GM12878 (cell line): Measurements from ENCODE around the gene ADGRV1. TPM values are rescaled to one million over a fixed set of nuclear protein-coding genes. Genes with fewer than 3 reads are reported as not detected.

Experiments used
- ATAC-seq: fragments of 200-7000 bp; cut with Tn5 transposase; 3 replicates; pipeline ENCODE4 v1.9.1; 2020; ENCODE audit warnings: mild to moderate bottlenecking, moderate library complexity
- BruUV-seq: library from RNA; stranded (reverse); fragments of 400-500 nt; replicated peaks from 2 replicates; lab custom pipeline; 2021; lab: Mats Ljungman, UMichigan
- CTCF ChIA-PET: fragments of 300-600 bp; sonication (Branson Sonifier 250); formaldehyde crosslinking; extraction: SDS; loops from one replicate; lab custom pipeline; 2021; ENCODE audit warnings: inconsistent platforms; lab: Yijun Ruan, JAX
- POLR2A ChIA-PET: fragments of 350-600 bp; formaldehyde crosslinking; extraction: SDS; loops from one replicate; lab custom pipeline; 2021; ENCODE audit warnings: inconsistent platforms; lab: Charles Lee
- RAD21 ChIA-PET: fragments of 300-600 bp; sonication (Branson Sonifier 250); formaldehyde crosslinking; loops from one replicate; lab custom pipeline; 2023; ENCODE audit warnings: antibody characterized with exemption; ENCODE audit not compliant: unreplicated experiment; lab: Charles Lee
- SMC1A ChIA-PET: fragments of 300-600 bp; sonication (Branson Sonifier 250); formaldehyde crosslinking; loops from one replicate; lab custom pipeline; 2023; ENCODE audit not compliant: unreplicated experiment, uncharacterized antibody; lab: Charles Lee
- DNase-seq: peaks from one replicate; pipeline ENCODE4 v3.0.0-alpha.2; 2011; ENCODE audit warnings: low read depth, low spot score
- FAIRE-seq: peaks from 3 replicates; lab custom pipeline; 2011; peaks lifted over from hg19 to GRCh38; lab: Jason Lieb, UNC
- H2AFZ ChIP-seq: 2 replicates; pipeline ENCODE4 v1.6.0; 2011; ENCODE audit warnings: low read depth, low read length, control low read depth; ENCODE audit not compliant: control insufficient read depth
- H3K27ac ChIP-seq: 2 replicates; pipeline ENCODE4 v1.5.1; 2011; ENCODE audit warnings: control low read depth; ENCODE audit not compliant: control insufficient read depth, insufficient read depth
- H3K27me3 ChIP-seq, 2 experiments: replicated peaks in 1 of 2; 2 replicates each; pipeline versions ENCODE4 v1.6.0 to v1.6.1; 2011; ENCODE audit warnings: low read length in 1 of 2; ENCODE audit not compliant: control insufficient read depth in 2 of 2, insufficient read depth in 2 of 2
- H3K36me3 ChIP-seq, 2 experiments: 2 replicates each; pipeline ENCODE4 v1.5.1; 2011; ENCODE audit warnings: low read length in 1 of 2; ENCODE audit not compliant: control insufficient read depth in 2 of 2, insufficient read depth in 2 of 2
- H3K4me1 ChIP-seq: 2 replicates; pipeline ENCODE4 v1.6.1; 2011; ENCODE audit warnings: mild to moderate bottlenecking, low read length, moderate library complexity, mixed read lengths; ENCODE audit not compliant: control insufficient read depth, insufficient read depth
- H3K4me2 ChIP-seq: 2 replicates; pipeline ENCODE4 v1.6.0; 2011; ENCODE audit warnings: control low read depth; ENCODE audit not compliant: control insufficient read depth, insufficient read depth
- H3K4me3 ChIP-seq: fragments of 200-600 bp; sonication (generic); 2 replicates; pipeline ENCODE4 v1.5.1; 2016
- H3K79me2 ChIP-seq: 2 replicates; pipeline ENCODE4 v1.6.0; 2011; ENCODE audit warnings: low read length; ENCODE audit not compliant: control insufficient read depth, insufficient read depth
- H3K9ac ChIP-seq: 2 replicates; pipeline ENCODE4 v1.8.0; 2011; ENCODE audit warnings: low read length, control low read depth, mixed read lengths; ENCODE audit not compliant: control insufficient read depth, insufficient read depth
- H3K9me3 ChIP-seq: replicated peaks from 3 replicates; pipeline ENCODE4 v1.5.1; 2011; ENCODE audit warnings: mild to moderate bottlenecking, low read length; ENCODE audit not compliant: control insufficient read depth, insufficient read depth
- H4K20me1 ChIP-seq: 2 replicates; pipeline ENCODE4 v1.6.0; 2011; ENCODE audit not compliant: control insufficient read depth, insufficient read depth
- BACH1 ChIP-seq: fragments of 450-650 bp; IDR thresholded peaks from 2 replicates; pipeline ENCODE4 v1.6.1; 2017; ENCODE audit warnings: mild to moderate bottlenecking, borderline replicate concordance
- CHD2 ChIP-seq: IDR thresholded peaks from 2 replicates; pipeline ENCODE4 v1.6.1; 2011; ENCODE audit warnings: low read depth, low read length, improper control_type of control experiment, borderline replicate concordance
- CHD4 ChIP-seq: fragments of 200-600 bp; sonication (generic); IDR thresholded peaks from 2 replicates; pipeline ENCODE4 v1.6.1; 2016; ENCODE audit warnings: mild to moderate bottlenecking
- NR2C2 ChIP-seq: IDR thresholded peaks from 2 replicates; pipeline ENCODE4 v1.6.1; 2011; ENCODE audit warnings: borderline replicate concordance, low read depth; ENCODE audit not compliant: control insufficient read depth, insufficient read length
- REST ChIP-seq: IDR thresholded peaks from 2 replicates; pipeline ENCODE4 v1.6.1; 2012; ENCODE audit warnings: mild to moderate bottlenecking, low read depth, low read length
- WRNIP1 ChIP-seq: IDR thresholded peaks from 2 replicates; pipeline ENCODE4 v1.6.1; 2011; ENCODE audit warnings: low read depth, low read length, improper control_type of control experiment, borderline replicate concordance
- ZNF217 ChIP-seq: fragments of 450-650 bp; IDR thresholded peaks from 2 replicates; pipeline ENCODE4 v1.6.1; 2017; ENCODE audit warnings: antibody characterized with exemption, mild to moderate bottlenecking
- WGBS: methylation state at CpG from one replicate; pipeline ENCODE4 v1.1.6; 2016; ENCODE audit warnings: low lambda C conversion rate; ENCODE audit not compliant: insufficient replicate concordance, insufficient coverage; ENCODE audit errors: missing lambda C conversion rate; 5-methylcytosine and 5-hydroxymethylcytosine counted together
- in situ Hi-C: fragments of 300-500 bp; cut with MboI; formaldehyde crosslinking; loops from 9 replicates; pipeline ENCODE4 v1.14.3; 2018; ENCODE audit warnings: mixed read lengths
- intact Hi-C: fragments of 100-400 bp; cut with micrococcal nuclease; formaldehyde crosslinking; loops from one replicate; pipeline ENCODE4 v1.14.2; 2022; ENCODE audit not compliant: unreplicated experiment
- polyA plus RNA-seq, 11 experiments: library from polyadenylated mRNA; depleted of rRNA in 4 of 11; unstranded in 6 of 11; stranded (reverse) in 5 of 11; fragments of >200 nt; fragmentation: Nextera tagmentation in 4 of 11; fragmentation: Illumina TruSeq in 1 of 11; extraction: Ambion mirVana in 4 of 11; extraction: Trizol in 1 of 11; gene quantifications; 1 replicate in 1 of 11; 2 replicates in 10 of 11; pipeline versions ENCODE4 v1.2.1 to v1.2.3, GENCODE V29; 2011 to 2016; ENCODE audit warnings: inconsistent platforms in 2 of 11, missing spikeins in 2 of 11, low read depth in 1 of 11
- total RNA-seq, 4 experiments: library from RNA; depleted of rRNA in 3 of 4; stranded (reverse); fragments of >200 nt in 3 of 4; fragmentation: Illumina TruSeq in 1 of 4; extraction: Trizol in 1 of 4; gene quantifications; 2 replicates each; pipeline versions ENCODE4 v1.2.1 to v1.2.3, GENCODE V29; 2013 to 2021

Gene ADGRV1
- total and polyA plus RNA-seq, 10 of the 15 experiments (the other 5 are each of a cell fraction or from before 2014, with no cell fraction given) = 0.04 to 8.1 (median 0.16) TPM; not detected in 1

GRCh38 chr5:91146230-91146629 lies 587.6 kb downstream of the ADGRV1 start:
- no TSS peak for BruUV-seq
- 66% methylated on average over 4 of the region's 4 CpGs for WGBS
- POLR2A ChIA-PET = interaction anchor here (0.6 kb wide), 1 partner anchor 235 kb away, joined by 4 read pairs; no protein-coding TSS in a partner anchor
- CTCF ChIA-PET = interaction anchor here (1.7 kb wide), 1 partner anchor 214 kb away, joined by 5 read pairs; no protein-coding TSS in a partner anchor
- ATAC-seq (no peak), DNase-seq (no peak), FAIRE-seq (no peak)
- no peaks in the 10 kb centered on the region for H3K36me3 ChIP-seq
- no peak overlapping the region for H3K27ac ChIP-seq
- in situ Hi-C loops (no loop called here), intact Hi-C loops (no loop called here)
- SMC1A ChIA-PET = interaction anchor here (0.7 to 1.5 kb wide), 5 partner anchors 10 to 239 kb away, joined by 3 to 7 read pairs (median 3); no protein-coding TSS in a partner anchor
- no peak overlapping the region for H3K4me2 ChIP-seq
- H3K4me3 ChIP-seq = no peak overlapping the region
- H3K9me3 ChIP-seq = no peaks in the 10 kb centered on the region; the same call in 2 of the 3 replicates
- no peaks in the 10 kb centered on the region for H4K20me1 ChIP-seq
- H3K9ac ChIP-seq = no peak overlapping the region
- no peaks in the 10 kb centered on the region for H3K79me2 ChIP-seq
- no peaks in the 10 kb centered on the region for H3K4me1 ChIP-seq
- H2AFZ ChIP-seq = no peak overlapping the region
- TF ChIP-seq WRNIP1 = no peak
- no peak for TF ChIP-seq BACH1
- TF ChIP-seq CHD4 = no peak
- TF ChIP-seq ZNF217 = no peak
- TF ChIP-seq CHD2 = no peak
- no peak for TF ChIP-seq NR2C2
- TF ChIP-seq REST = no peak
- no peaks in the 10 kb centered on the region for H3K27me3 ChIP-seq
- RAD21 ChIA-PET = no interaction called here
